T1000 (cell line): Measurements from ENCODE around the gene EXT2.

Source experiments
- DNase-seq: peaks from one replicate; lab custom pipeline; 2025; ENCODE audit warnings: mixed read lengths; lab: John Stamatoyannopoulos, UW

EXT2 gene

GRCh38 chr11:44203270-44204043 is 108.0 kb downstream of the EXT2 start:
- no peak for DNase-seq

- DNase-seq = no peak
These were observed 109.9 kb downstream of the EXT2 start for GRCh38 chr11:44205352-44205751.

- DNase-seq = no peak
These were observed 110.4 kb downstream of the EXT2 start for GRCh38 chr11:44205836-44206235.

- no peak for DNase-seq
These were observed 111.8 kb downstream of the EXT2 start for GRCh38 chr11:44207292-44207691.

GRCh38 chr11:44208976-44209603 is 113.6 kb downstream of the EXT2 start:
- no peak for DNase-seq

- DNase-seq = no peak
These were observed 116.7 kb downstream of the EXT2 start for GRCh38 chr11:44212128-44212527.

GRCh38 chr11:44213148-44213547 is 117.7 kb downstream of the EXT2 start:
- DNase-seq = no peak

- DNase-seq = no peak
These were observed 122.0 kb downstream of the EXT2 start for GRCh38 chr11:44217432-44217831.

- DNase-seq = no peak
These were observed 124.6 kb downstream of the EXT2 start for GRCh38 chr11:44219830-44220796.

GRCh38 chr11:44221456-44221855 is 126.0 kb downstream of the EXT2 start:
- DNase-seq = no peak

- no peak for DNase-seq
These were observed 126.5 kb downstream of the EXT2 start for GRCh38 chr11:44221992-44222391.

GRCh38 chr11:44223238-44223637 is 127.8 kb downstream of the EXT2 start:
- no peak for DNase-seq

GRCh38 chr11:44224867-44225501 is 129.5 kb downstream of the EXT2 start:
- no peak for DNase-seq

GRCh38 chr11:44226490-44226889 is 131.0 kb downstream of the EXT2 start:
- no peak for DNase-seq

GRCh38 chr11:44226945-44227344 is 131.5 kb downstream of the EXT2 start:
- DNase-seq = no peak

- no peak for DNase-seq
These were observed 132.9 kb downstream of the EXT2 start for GRCh38 chr11:44228379-44228778.

- no peak for DNase-seq
These were observed 133.6 kb downstream of the EXT2 start for GRCh38 chr11:44229098-44229497.

GRCh38 chr11:44229624-44230023 is 134.1 kb downstream of the EXT2 start:
- DNase-seq = no peak

- no peak for DNase-seq
These were observed 140.3 kb downstream of the EXT2 start for GRCh38 chr11:44235765-44236201.

- no peak for DNase-seq
These were observed 140.8 kb downstream of the EXT2 start for GRCh38 chr11:44236296-44236695.

GRCh38 chr11:44237156-44237555 is 141.7 kb downstream of the EXT2 start:
- DNase-seq = no peak

- no peak for DNase-seq
These were observed 146.4 kb downstream of the EXT2 start for GRCh38 chr11:44241851-44242250.
